ENCODE results near the gene LY6G6F. TPM values are rescaled to one million over a fixed set of nuclear protein-coding genes. Genes with fewer than 3 reads are reported as not detected.

LY6G6F gene
- total and polyA plus RNA-seq, 4 donors: not detected

DNA sequence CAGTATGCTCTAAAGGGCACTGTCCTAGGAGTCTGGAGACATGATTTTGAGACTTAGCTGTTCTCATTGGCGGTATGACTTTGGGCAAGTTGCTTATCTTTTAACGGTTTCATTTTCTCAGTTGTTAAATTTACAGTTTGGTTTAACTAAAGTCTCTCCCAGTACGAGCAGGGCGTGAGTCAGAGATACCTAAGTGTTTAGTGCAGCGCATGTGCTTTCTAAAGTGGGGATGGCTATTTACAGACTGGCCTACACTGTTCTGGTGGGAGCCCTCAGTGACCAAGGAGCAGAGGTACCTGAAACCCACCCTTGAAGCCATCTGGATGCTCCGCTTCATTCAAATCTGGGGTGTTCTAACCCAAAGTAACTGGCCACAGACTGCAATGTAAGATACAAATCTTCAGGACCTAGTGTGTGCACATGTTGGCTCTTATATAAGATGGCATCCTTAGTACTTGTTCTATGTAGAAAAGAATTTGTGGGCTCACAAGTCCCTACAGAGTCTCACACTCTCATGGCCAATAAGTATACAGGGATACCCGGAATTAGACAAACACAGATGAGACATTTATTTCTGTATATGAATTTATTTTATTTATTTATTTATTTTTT lies 43.9 kb downstream of the LY6G6F start:
- Histone ChIP-seq H3K4me1 (ENCODE audit: control insufficient read depth in 1 of 2, insufficient read depth in 2 of 2, low read length in 2 of 2) (no peaks in the 10 kb centered on the region), H3K4me3 (ENCODE audit: low read length in 2 of 2) (no peak overlapping the region), H3K9me3 (ENCODE audit: control insufficient read depth, low read length) (no peaks in the 10 kb centered on the region), H3K36me3 (ENCODE audit: control insufficient read depth in 1 of 2, insufficient read depth in 2 of 2, low read length in 1 of 2) (no peaks in the 10 kb centered on the region), H3K27me3 (ENCODE audit: control insufficient read depth in 1 of 2, insufficient read depth in 2 of 2, low read length in 1 of 2) (no peaks in the 10 kb centered on the region), H3K27ac (ENCODE audit: low read depth in 1 of 2, low read length in 2 of 2) (no peak overlapping the region)
- intact Hi-C loops (cut with DNase I): no loop called here
- ATAC-seq (ENCODE audit: low FRiP score) (no peak), DNase-seq (no peak)
- 83 to 86% methylated on average over 7 of the region's 7 CpGs for WGBS, 2 donors

DNA sequence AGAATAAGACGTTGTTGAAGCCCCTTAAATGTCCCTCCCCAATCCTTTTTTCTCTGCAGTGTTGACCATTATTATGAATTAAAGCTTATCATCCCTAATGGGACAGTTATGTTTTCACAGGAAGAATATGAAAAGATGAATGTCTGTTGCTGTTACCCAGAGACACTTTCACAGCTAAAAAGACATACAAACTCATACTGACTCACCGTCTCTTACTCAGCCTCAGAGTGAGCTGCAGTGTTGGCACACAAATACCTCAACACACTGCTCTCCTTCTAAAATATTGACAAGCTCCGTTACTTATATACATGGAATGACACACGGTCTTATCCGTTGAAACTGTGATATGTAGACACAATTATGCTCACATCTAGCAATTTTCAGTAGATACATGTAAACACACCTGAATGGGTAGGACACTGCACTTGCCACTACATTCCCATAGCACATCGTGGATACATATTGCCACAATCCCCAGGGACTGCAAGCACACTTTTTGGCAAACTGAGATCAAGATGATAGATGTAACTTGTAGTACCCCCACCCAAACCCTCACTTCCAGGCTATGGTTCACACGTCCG lies 46.2 kb downstream of the LY6G6F start:
- intact Hi-C loops (cut with DNase I): no loop called here
- 50 to 58% methylated on average over 8 of the region's 8 CpGs for WGBS, 2 donors
- no peak for ATAC-seq (ENCODE audit: low FRiP score)
- H3K27me3 ChIP-seq (ENCODE audit: control insufficient read depth in 1 of 2, insufficient read depth in 2 of 2, low read length in 1 of 2): no peaks in the 10 kb centered on the region
- no peaks in the 10 kb centered on the region for H3K9me3 ChIP-seq (ENCODE audit: control insufficient read depth, low read length)
- DNase-seq: no peak
- H3K4me3 ChIP-seq (ENCODE audit: low read length in 2 of 2): no peak overlapping the region
- no peaks in the 10 kb centered on the region for H3K4me1 ChIP-seq (ENCODE audit: control insufficient read depth in 1 of 2, insufficient read depth in 2 of 2, low read length in 2 of 2)
- H3K27ac ChIP-seq (ENCODE audit: low read depth in 1 of 2, low read length in 2 of 2): no peak overlapping the region
- H3K36me3 ChIP-seq (ENCODE audit: control insufficient read depth in 1 of 2, insufficient read depth in 2 of 2, low read length in 1 of 2): no peaks in the 10 kb centered on the region

DNA sequence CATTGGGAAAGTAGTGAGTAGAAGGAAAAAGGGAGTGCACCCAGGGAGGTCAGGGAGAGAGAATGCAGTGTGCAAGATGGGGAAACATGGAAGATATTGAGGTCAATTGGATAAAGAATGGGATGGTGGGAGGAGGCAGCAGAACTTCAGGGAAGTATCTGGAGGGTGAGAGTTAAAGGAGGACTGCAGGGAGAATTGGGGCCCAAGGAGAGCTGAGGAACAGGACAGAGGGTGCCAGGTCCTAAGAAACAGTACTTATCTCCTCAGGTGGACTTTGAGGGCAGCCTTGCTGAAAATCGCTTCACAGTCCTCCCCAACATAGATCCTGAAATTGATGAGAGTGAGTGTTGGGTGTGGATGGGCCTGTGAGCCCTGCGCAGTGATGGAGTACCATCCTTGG lies 51.6 kb downstream of the LY6G6F start:
- Histone ChIP-seq H3K4me1 (ENCODE audit: control insufficient read depth in 1 of 2, insufficient read depth in 2 of 2, low read length in 2 of 2) (no peaks in the 10 kb centered on the region), H3K4me3 (ENCODE audit: low read length in 2 of 2) (no peak overlapping the region), H3K27ac (ENCODE audit: low read depth in 1 of 2, low read length in 2 of 2) (no peak overlapping the region), H3K9me3 (ENCODE audit: control insufficient read depth, low read length) (no peaks in the 10 kb centered on the region), H3K27me3 (ENCODE audit: control insufficient read depth in 1 of 2, insufficient read depth in 2 of 2, low read length in 1 of 2) (no peaks in the 10 kb centered on the region), H3K36me3 (ENCODE audit: control insufficient read depth in 1 of 2, insufficient read depth in 2 of 2, low read length in 1 of 2) (no peaks in the 10 kb centered on the region)
- WGBS, 2 donors: 98 to 100% methylated on average over 2 of the region's 2 CpGs
- intact Hi-C loops (cut with DNase I): no loop called here
- ATAC-seq (ENCODE audit: low FRiP score): no peak
- DNase-seq: no peak

Small RNAs within 50 kb of the gene (microRNA-seq; reads per million reads assigned to microRNA genes)
- gene MIR4646: 0 to 1.8 reads per million in 2 donors

Other genes starting within 250 kb of the LY6G6F start
Only the 30 nearest of the 39 such genes appear.
- 10 to 100 TPM; 16.0 to 19.8 TPM for gene NFKBIL1, start 159.3 kb upstream of the LY6G6F start, total RNA-seq
- gene NFKBIL1, start 159.3 kb upstream of the LY6G6F start, polyA plus RNA-seq: 10 to 100 TPM; 24.2 to 49.5 TPM
- not detected for gene LTA, start 134.6 kb upstream of the LY6G6F start, total RNA-seq
- under 1 TPM in 1 of 2 donors, not detected in 1; 0.18 TPM for gene LTA, start 134.6 kb upstream of the LY6G6F start, polyA plus RNA-seq
- 1 to 10 TPM in 1 of 2 donors, under 1 TPM in 1; 0.66 to 1.9 TPM for gene TNF, start 131.3 kb upstream of the LY6G6F start, total RNA-seq
- 1 to 10 TPM in 1 of 2 donors, under 1 TPM in 1; 0.23 to 1.3 TPM for gene TNF, start 131.3 kb upstream of the LY6G6F start, polyA plus RNA-seq
- gene LTB, start 124.4 kb upstream of the LY6G6F start, total RNA-seq: 1 to 10 TPM; 1.4 to 3.6 TPM
- gene LTB, start 124.4 kb upstream of the LY6G6F start, polyA plus RNA-seq: 1 to 10 TPM in 1 of 2 donors, under 1 TPM in 1; 0.88 to 2.5 TPM
- gene LST1, start 120.6 kb upstream of the LY6G6F start, total RNA-seq: 10 to 100 TPM; 21.1 to 24.6 TPM
- 10 to 100 TPM in 1 of 2 donors, 1 to 10 TPM in 1; 7.9 to 23.4 TPM for gene LST1, start 120.6 kb upstream of the LY6G6F start, polyA plus RNA-seq
- not detected for gene NCR3, start 113.9 kb upstream of the LY6G6F start, total RNA-seq
- not detected for gene NCR3, start 113.9 kb upstream of the LY6G6F start, polyA plus RNA-seq
- 10 to 100 TPM; 32.6 to 68.3 TPM for gene AIF1, start 91.6 kb upstream of the LY6G6F start, total RNA-seq
- 100 to 1,000 TPM in 1 of 2 donors, 10 to 100 TPM in 1; 38.2 to 166 TPM for gene AIF1, start 91.6 kb upstream of the LY6G6F start, polyA plus RNA-seq
- gene PRRC2A, start 86.2 kb upstream of the LY6G6F start, total RNA-seq: 100 to 1,000 TPM; 154 to 164 TPM
- 100 to 1,000 TPM in 1 of 2 donors, 10 to 100 TPM in 1; 28.5 to 152 TPM for gene PRRC2A, start 86.2 kb upstream of the LY6G6F start, polyA plus RNA-seq
- gene BAG6, start 54.2 kb upstream of the LY6G6F start, total RNA-seq: 100 to 1,000 TPM; 207 to 215 TPM
- gene BAG6, start 54.2 kb upstream of the LY6G6F start, polyA plus RNA-seq: 100 to 1,000 TPM in 1 of 2 donors, 10 to 100 TPM in 1; 75.0 to 379 TPM
- under 1 TPM; 0.42 to 0.96 TPM for gene APOM, start 51.0 kb upstream of the LY6G6F start, total RNA-seq
- 1 to 10 TPM in 1 of 2 donors, not detected in 1; 2.6 TPM for gene APOM, start 51.0 kb upstream of the LY6G6F start, polyA plus RNA-seq
- gene C6orf47, start 46.1 kb upstream of the LY6G6F start, total RNA-seq: 10 to 100 TPM; 18.3 to 20.2 TPM
- 10 to 100 TPM in 1 of 2 donors, 1 to 10 TPM in 1; 7.5 to 12.0 TPM for gene C6orf47, start 46.1 kb upstream of the LY6G6F start, polyA plus RNA-seq
- gene GPANK1, start 41.9 kb upstream of the LY6G6F start, total RNA-seq: 10 to 100 TPM; 10.9 to 16.5 TPM
- 10 to 100 TPM; 15.9 to 22.8 TPM for gene GPANK1, start 41.9 kb upstream of the LY6G6F start, polyA plus RNA-seq
- gene CSNK2B, start 40.8 kb upstream of the LY6G6F start, total RNA-seq: 100 to 1,000 TPM; 100 to 106 TPM
- 100 to 1,000 TPM; 122 to 191 TPM for gene CSNK2B, start 40.8 kb upstream of the LY6G6F start, polyA plus RNA-seq
- gene LY6G5B, start 36.9 kb upstream of the LY6G6F start, total RNA-seq: 10 to 100 TPM; 19.6 to 20.8 TPM
- 10 to 100 TPM in 1 of 2 donors, 1 to 10 TPM in 1; 1.6 to 25.1 TPM for gene LY6G5B, start 36.9 kb upstream of the LY6G6F start, polyA plus RNA-seq
- 1 to 10 TPM; 1.2 to 3.3 TPM for gene LY6G5C, start 25.8 kb upstream of the LY6G6F start, total RNA-seq
- gene LY6G5C, start 25.8 kb upstream of the LY6G6F start, polyA plus RNA-seq: 1 to 10 TPM; 3.3 to 5.9 TPM
- 10 to 100 TPM; 41.8 to 48.1 TPM for gene ABHD16A, start 3.5 kb upstream of the LY6G6F start, total RNA-seq
- 10 to 100 TPM; 12.9 to 50.1 TPM for gene ABHD16A, start 3.5 kb upstream of the LY6G6F start, polyA plus RNA-seq
- not detected for gene LY6G6D, start 8.5 kb downstream of the LY6G6F start, total RNA-seq
- not detected for gene LY6G6D, start 8.5 kb downstream of the LY6G6F start, polyA plus RNA-seq
- not detected for gene LY6G6C, start 14.9 kb downstream of the LY6G6F start, total RNA-seq
- gene LY6G6C, start 14.9 kb downstream of the LY6G6F start, polyA plus RNA-seq: not detected
- gene MPIG6B, start 16.5 kb downstream of the LY6G6F start, total RNA-seq: under 1 TPM; 0.84 to 0.96 TPM
- not detected for gene MPIG6B, start 16.5 kb downstream of the LY6G6F start, polyA plus RNA-seq
- gene DDAH2, start 22.4 kb downstream of the LY6G6F start, total RNA-seq: 100 to 1,000 TPM; 122 to 133 TPM
- gene DDAH2, start 22.4 kb downstream of the LY6G6F start, polyA plus RNA-seq: 100 to 1,000 TPM; 118 to 189 TPM
- gene CLIC1, start 29.7 kb downstream of the LY6G6F start, total RNA-seq: 100 to 1,000 TPM; 303 to 322 TPM
- 100 to 1,000 TPM; 331 to 368 TPM for gene CLIC1, start 29.7 kb downstream of the LY6G6F start, polyA plus RNA-seq
- gene MSH5, start 33.1 kb downstream of the LY6G6F start, total RNA-seq: 10 to 100 TPM in 1 of 2 donors, 1 to 10 TPM in 1; 5.9 to 15.1 TPM
- gene MSH5, start 33.1 kb downstream of the LY6G6F start, polyA plus RNA-seq: 1 to 10 TPM in 1 of 2 donors, not detected in 1; 7.0 TPM
- 1 to 10 TPM in 1 of 2 donors, under 1 TPM in 1; 0.68 to 2.9 TPM for gene SAPCD1, start 55.8 kb downstream of the LY6G6F start, total RNA-seq
- gene SAPCD1, start 55.8 kb downstream of the LY6G6F start, polyA plus RNA-seq: 1 to 10 TPM in 1 of 2 donors, not detected in 1; 3.2 TPM
- gene VWA7, start 70.5 kb downstream of the LY6G6F start, total RNA-seq: 1 to 10 TPM in 1 of 2 donors, under 1 TPM in 1; 0.58 to 1.3 TPM
- under 1 TPM in 1 of 2 donors, not detected in 1; 0.23 TPM for gene VWA7, start 70.5 kb downstream of the LY6G6F start, polyA plus RNA-seq
- gene VARS1, start 88.9 kb downstream of the LY6G6F start, total RNA-seq: 10 to 100 TPM; 44.4 to 49.6 TPM
- gene VARS1, start 88.9 kb downstream of the LY6G6F start, polyA plus RNA-seq: 10 to 100 TPM in 1 of 2 donors, 1 to 10 TPM in 1; 9.8 to 26.4 TPM
- gene LSM2, start 100.1 kb downstream of the LY6G6F start, total RNA-seq: 10 to 100 TPM; 32.4 to 33.4 TPM
- 10 to 100 TPM; 41.7 to 42.2 TPM for gene LSM2, start 100.1 kb downstream of the LY6G6F start, polyA plus RNA-seq
- gene HSPA1L, start 108.4 kb downstream of the LY6G6F start, total RNA-seq: 1 to 10 TPM; 1.9 TPM
- gene HSPA1L, start 108.4 kb downstream of the LY6G6F start, polyA plus RNA-seq: 1 to 10 TPM; 1.3 to 2.1 TPM
- 100 to 1,000 TPM; 194 to 454 TPM for gene HSPA1A, start 108.7 kb downstream of the LY6G6F start, total RNA-seq
- gene HSPA1A, start 108.7 kb downstream of the LY6G6F start, polyA plus RNA-seq: 10 to 100 TPM; 55.1 to 98.7 TPM
- 100 to 1,000 TPM; 155 to 332 TPM for gene HSPA1B, start 120.9 kb downstream of the LY6G6F start, total RNA-seq
- 10 to 100 TPM; 23.2 to 61.1 TPM for gene HSPA1B, start 120.9 kb downstream of the LY6G6F start, polyA plus RNA-seq
- 10 to 100 TPM; 23.9 to 24.6 TPM for gene NEU1, start 156.0 kb downstream of the LY6G6F start, total RNA-seq
- 10 to 100 TPM; 20.3 to 23.7 TPM for gene NEU1, start 156.0 kb downstream of the LY6G6F start, polyA plus RNA-seq